Liver (tissue), 3 donors: ENCODE data around the gene CLN3.

Source experiments
- GABPA ChIP-seq, 2 donors: IDR thresholded peaks in 1 of 2; conservative IDR thresholded peaks in 1 of 2; 2 replicates each; pipeline ENCODE4 v1.6.1; 2016; ENCODE audit warnings: antibody characterized with exemption in 2 of 2, mild to moderate bottlenecking in 1 of 2, moderate library complexity in 1 of 2
- RAD21 ChIP-seq, 2 donors: IDR thresholded peaks; 2 replicates each; pipeline ENCODE4 v1.6.1; 2016; ENCODE audit warnings: antibody characterized with exemption in 2 of 2, mild to moderate bottlenecking in 2 of 2
- RXRA ChIP-seq, 2 donors: IDR thresholded peaks; 2 replicates each; pipeline ENCODE4 v1.6.1; 2017 to 2018; ENCODE audit warnings: antibody characterized with exemption in 2 of 2, mild to moderate bottlenecking in 1 of 2
- TAF1 ChIP-seq: conservative IDR thresholded peaks from 2 replicates; pipeline ENCODE4 v1.6.1; 2016; ENCODE audit warnings: antibody characterized with exemption, mild to moderate bottlenecking
- TF ChIP-seq, protein P1 (sequence below): fragments of 150-350 bp; IDR thresholded peaks from 2 replicates; pipeline ENCODE4 v1.5.1; 2017; ENCODE audit warnings: improper control_type of control experiment, low read depth, low read length; ENCODE audit not compliant: missing input control
- TF ChIP-seq, protein P2 (sequence below): IDR thresholded peaks from 2 replicates; pipeline ENCODE4 v1.6.1; 2016; ENCODE audit warnings: antibody characterized with exemption, mild to moderate bottlenecking
- TF ChIP-seq, protein P3 (sequence below): IDR thresholded peaks from 2 replicates; pipeline ENCODE4 v1.6.1; 2016; ENCODE audit warnings: antibody characterized with exemption
- donor health status: healthy.
- donor health status: healthy.

DNA sequence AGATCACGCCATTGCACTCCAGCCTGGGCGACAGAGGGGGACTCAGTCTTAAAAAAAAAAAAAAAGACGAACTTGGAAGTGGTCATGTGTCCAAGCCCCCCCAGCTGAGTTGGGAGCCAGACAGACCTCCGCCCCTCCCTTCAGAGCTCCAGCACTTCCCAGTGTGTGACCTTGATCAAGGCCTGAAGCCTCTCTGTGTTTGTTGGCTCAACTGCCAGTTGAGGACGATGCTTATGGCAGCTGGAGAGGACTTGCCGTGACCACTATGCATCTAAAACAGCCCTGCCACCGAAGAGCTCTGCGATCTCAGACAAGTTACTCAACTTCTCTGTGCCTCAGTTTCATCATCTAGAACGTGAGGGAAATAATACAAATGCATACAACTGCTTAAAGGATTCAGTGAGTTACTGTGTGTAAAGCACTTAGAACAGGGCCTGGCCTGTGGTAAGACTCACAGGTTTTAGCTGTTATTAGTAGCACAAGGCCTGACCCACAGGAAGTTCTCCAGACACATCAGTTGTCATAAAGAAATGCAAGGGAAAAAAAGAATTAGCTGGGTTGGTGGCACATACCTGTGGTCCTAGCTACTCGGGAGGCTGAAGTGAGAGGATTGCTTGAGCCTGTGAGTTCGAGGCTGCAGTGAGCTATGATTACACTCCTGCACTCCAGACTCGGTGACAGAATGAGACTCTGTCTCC, 21.8 kb upstream of the CLN3 start:
- TF ChIP-seq, protein P1, sequence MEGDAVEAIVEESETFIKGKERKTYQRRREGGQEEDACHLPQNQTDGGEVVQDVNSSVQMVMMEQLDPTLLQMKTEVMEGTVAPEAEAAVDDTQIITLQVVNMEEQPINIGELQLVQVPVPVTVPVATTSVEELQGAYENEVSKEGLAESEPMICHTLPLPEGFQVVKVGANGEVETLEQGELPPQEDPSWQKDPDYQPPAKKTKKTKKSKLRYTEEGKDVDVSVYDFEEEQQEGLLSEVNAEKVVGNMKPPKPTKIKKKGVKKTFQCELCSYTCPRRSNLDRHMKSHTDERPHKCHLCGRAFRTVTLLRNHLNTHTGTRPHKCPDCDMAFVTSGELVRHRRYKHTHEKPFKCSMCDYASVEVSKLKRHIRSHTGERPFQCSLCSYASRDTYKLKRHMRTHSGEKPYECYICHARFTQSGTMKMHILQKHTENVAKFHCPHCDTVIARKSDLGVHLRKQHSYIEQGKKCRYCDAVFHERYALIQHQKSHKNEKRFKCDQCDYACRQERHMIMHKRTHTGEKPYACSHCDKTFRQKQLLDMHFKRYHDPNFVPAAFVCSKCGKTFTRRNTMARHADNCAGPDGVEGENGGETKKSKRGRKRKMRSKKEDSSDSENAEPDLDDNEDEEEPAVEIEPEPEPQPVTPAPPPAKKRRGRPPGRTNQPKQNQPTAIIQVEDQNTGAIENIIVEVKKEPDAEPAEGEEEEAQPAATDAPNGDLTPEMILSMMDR = no peak
- TF ChIP-seq, protein P2, sequence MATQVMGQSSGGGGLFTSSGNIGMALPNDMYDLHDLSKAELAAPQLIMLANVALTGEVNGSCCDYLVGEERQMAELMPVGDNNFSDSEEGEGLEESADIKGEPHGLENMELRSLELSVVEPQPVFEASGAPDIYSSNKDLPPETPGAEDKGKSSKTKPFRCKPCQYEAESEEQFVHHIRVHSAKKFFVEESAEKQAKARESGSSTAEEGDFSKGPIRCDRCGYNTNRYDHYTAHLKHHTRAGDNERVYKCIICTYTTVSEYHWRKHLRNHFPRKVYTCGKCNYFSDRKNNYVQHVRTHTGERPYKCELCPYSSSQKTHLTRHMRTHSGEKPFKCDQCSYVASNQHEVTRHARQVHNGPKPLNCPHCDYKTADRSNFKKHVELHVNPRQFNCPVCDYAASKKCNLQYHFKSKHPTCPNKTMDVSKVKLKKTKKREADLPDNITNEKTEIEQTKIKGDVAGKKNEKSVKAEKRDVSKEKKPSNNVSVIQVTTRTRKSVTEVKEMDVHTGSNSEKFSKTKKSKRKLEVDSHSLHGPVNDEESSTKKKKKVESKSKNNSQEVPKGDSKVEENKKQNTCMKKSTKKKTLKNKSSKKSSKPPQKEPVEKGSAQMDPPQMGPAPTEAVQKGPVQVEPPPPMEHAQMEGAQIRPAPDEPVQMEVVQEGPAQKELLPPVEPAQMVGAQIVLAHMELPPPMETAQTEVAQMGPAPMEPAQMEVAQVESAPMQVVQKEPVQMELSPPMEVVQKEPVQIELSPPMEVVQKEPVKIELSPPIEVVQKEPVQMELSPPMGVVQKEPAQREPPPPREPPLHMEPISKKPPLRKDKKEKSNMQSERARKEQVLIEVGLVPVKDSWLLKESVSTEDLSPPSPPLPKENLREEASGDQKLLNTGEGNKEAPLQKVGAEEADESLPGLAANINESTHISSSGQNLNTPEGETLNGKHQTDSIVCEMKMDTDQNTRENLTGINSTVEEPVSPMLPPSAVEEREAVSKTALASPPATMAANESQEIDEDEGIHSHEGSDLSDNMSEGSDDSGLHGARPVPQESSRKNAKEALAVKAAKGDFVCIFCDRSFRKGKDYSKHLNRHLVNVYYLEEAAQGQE = no peak
- TF ChIP-seq RAD21 (IDR thresholded peaks at IDR 0.05) (no peak), GABPA (IDR thresholded peaks at IDR 0.05 in 1 of 2, conservative IDR thresholded peaks at IDR 0.05 in 1 of 2) (no peak), RXRA (IDR thresholded peaks at IDR 0.05) (no peak), TAF1 (no peak)
- TF ChIP-seq, protein P3, sequence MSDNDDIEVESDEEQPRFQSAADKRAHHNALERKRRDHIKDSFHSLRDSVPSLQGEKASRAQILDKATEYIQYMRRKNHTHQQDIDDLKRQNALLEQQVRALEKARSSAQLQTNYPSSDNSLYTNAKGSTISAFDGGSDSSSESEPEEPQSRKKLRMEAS = no peak
